SU-DHL-6 (cell line): ENCODE data around the gene AMMECR1L.

Experiments used
- H2AFZ ChIP-seq: fragments of 200-600 bp; sonication (generic); 2 replicates; pipeline ENCODE4 v1.6.1; 2014; ENCODE audit warnings: low read depth, mild to moderate bottlenecking, moderate library complexity, mixed read lengths, antibody characterized with exemption, low read length; ENCODE audit not compliant: severe bottlenecking
- H3F3A ChIP-seq: fragments of 200-600 bp; shearing (Covaris generic); 2 replicates; pipeline ENCODE4 v1.6.0; 2016; ENCODE audit warnings: antibody characterized with exemption, mild to moderate bottlenecking; ENCODE audit not compliant: insufficient read depth
- H3K27ac ChIP-seq: fragments of 200-600 bp; sonication (generic); 2 replicates; pipeline ENCODE4 v1.5.1; 2016; ENCODE audit warnings: low read depth, mild to moderate bottlenecking, low read length, moderate library complexity, mixed read lengths
- H3K27me3 ChIP-seq: fragments of 200-600 bp; sonication (generic), shearing (Covaris generic); 2 replicates; pipeline ENCODE4 v1.6.0; 2014; ENCODE audit warnings: mild to moderate bottlenecking, low read length
- H3K36me3 ChIP-seq: fragments of 200-600 bp; sonication (generic); 2 replicates; pipeline ENCODE4 v1.6.1; 2014; ENCODE audit warnings: mild to moderate bottlenecking, low read length, mixed read lengths
- H3K4me2 ChIP-seq: fragments of 300-600, 200-600 bp; shearing (Covaris generic), sonication (generic); 2 replicates; pipeline ENCODE4 v1.6.0; 2014; ENCODE audit warnings: low read length, low read depth, mild to moderate bottlenecking; ENCODE audit not compliant: poor library complexity, severe bottlenecking
- H3K4me3 ChIP-seq: fragments of 200-600 bp; sonication (generic); 2 replicates; pipeline ENCODE4 v1.5.1; 2014; ENCODE audit warnings: antibody characterized with exemption, low read length, mild to moderate bottlenecking, mixed read lengths; ENCODE audit not compliant: insufficient read depth, poor library complexity, severe bottlenecking
- H3K79me2 ChIP-seq: fragments of 200-600 bp; sonication (generic); 2 replicates; pipeline ENCODE4 v1.6.1; 2014; ENCODE audit warnings: mild to moderate bottlenecking, low read length, moderate library complexity; ENCODE audit not compliant: insufficient read depth
- H3K9ac ChIP-seq: fragments of 200-600 bp; sonication (generic); 2 replicates; pipeline ENCODE4 v1.7.0; 2014; ENCODE audit warnings: mild to moderate bottlenecking, low read length
- H3K9me2 ChIP-seq: fragments of 200-600 bp; sonication (generic); replicated peaks from 2 replicates; pipeline ENCODE4 v1.6.1; 2014; ENCODE audit warnings: low read length; ENCODE audit not compliant: insufficient read depth
- H3K9me3 ChIP-seq: fragments of 200-600 bp; sonication (generic); 2 replicates; pipeline ENCODE4 v1.6.1; 2014; ENCODE audit warnings: low read length, mixed read lengths; ENCODE audit not compliant: insufficient read depth
- H4K20me1 ChIP-seq: fragments of 200-600 bp; sonication (generic); 2 replicates; pipeline ENCODE4 v1.6.1; 2014; ENCODE audit warnings: low read depth, mild to moderate bottlenecking, antibody characterized with exemption, low read length, moderate library complexity, mixed read lengths
- CTCF ChIP-seq: fragments of 200-600 bp; sonication (generic); IDR thresholded peaks from one replicate; pipeline ENCODE4 v1.5.1; 2017; ENCODE audit warnings: antibody characterized with exemption, mild to moderate bottlenecking, low read length, moderate library complexity; ENCODE audit not compliant: insufficient read depth, poor library complexity, severe bottlenecking
- EZH2phosphoT487 ChIP-seq: fragments of 200-600 bp; sonication (generic), shearing (Covaris generic); conservative IDR thresholded peaks from 2 replicates; pipeline ENCODE4 v1.6.1; 2018; ENCODE audit warnings: mild to moderate bottlenecking, antibody characterized with exemption, low read length, moderate library complexity, mixed read lengths

Gene AMMECR1L

GRCh38 chr2:127826047-127826446 is 59.7 kb downstream of the AMMECR1L start:
- no peak overlapping the region for H2AFZ ChIP-seq
- H3K9me3 ChIP-seq: peaks cover 21% of the 10 kb centered on the region; the same call in 1 of the 2 replicates
- peaks cover 10% of the 10 kb centered on the region for H3F3A ChIP-seq
- no peak for TF ChIP-seq CTCF
- TF ChIP-seq EZH2phosphoT487: no peak
- H3K27me3 ChIP-seq: no peaks in the 10 kb centered on the region
- H3K4me2 ChIP-seq: no peak overlapping the region
- no peaks in the 10 kb centered on the region for H4K20me1 ChIP-seq
- no peak overlapping the region for H3K4me3 ChIP-seq
- no peak overlapping the region for H3K27ac ChIP-seq
- no peaks in the 10 kb centered on the region; the same call in 1 of the 2 replicates for H3K36me3 ChIP-seq
- no peaks in the 10 kb centered on the region for H3K9me2 ChIP-seq
- no peak overlapping the region for H3K9ac ChIP-seq
- no peaks in the 10 kb centered on the region for H3K79me2 ChIP-seq

- H3K36me3 ChIP-seq: no peaks in the 10 kb centered on the region
- H3K4me2 ChIP-seq: no peak overlapping the region
- H3K79me2 ChIP-seq: no peaks in the 10 kb centered on the region
- H2AFZ ChIP-seq: no peak overlapping the region
- no peak overlapping the region for H3K27ac ChIP-seq
- H3K9me2 ChIP-seq: no peaks in the 10 kb centered on the region
- H3F3A ChIP-seq: peaks cover 2% of the 10 kb centered on the region; the same call in 1 of the 2 replicates
- TF ChIP-seq EZH2phosphoT487: no peak
- no peak for TF ChIP-seq CTCF
- no peak overlapping the region for H3K4me3 ChIP-seq
- no peak overlapping the region for H3K9ac ChIP-seq
- H3K9me3 ChIP-seq: peaks cover 19% of the 10 kb centered on the region; the same call in 1 of the 2 replicates
- H4K20me1 ChIP-seq: no peaks in the 10 kb centered on the region
- no peaks in the 10 kb centered on the region for H3K27me3 ChIP-seq
Observed at GRCh38 chr2:127820080-127820668, 65.6 kb downstream of the AMMECR1L start.

GRCh38 chr2:127818794-127819425 is 66.8 kb downstream of the AMMECR1L start:
- no peak overlapping the region for H2AFZ ChIP-seq
- H3K9ac ChIP-seq: no peak overlapping the region

More at GRCh38 chr2:127818794-127819425, 66.8 kb downstream of the AMMECR1L start:
- Histone ChIP-seq H3K9me2 (no peaks in the 10 kb centered on the region), H3K4me3 (no peak overlapping the region), H3K36me3 (no peaks in the 10 kb centered on the region), H3K27ac (no peak overlapping the region), H3K27me3 (no peaks in the 10 kb centered on the region), H3K4me2 (no peak overlapping the region), H4K20me1 (no peaks in the 10 kb centered on the region), H3F3A (peaks cover 2% of the 10 kb centered on the region; the same call in 1 of the 2 replicates), H3K9me3 (peaks cover 19% of the 10 kb centered on the region; the same call in 1 of the 2 replicates), H3K79me2 (no peaks in the 10 kb centered on the region)
- no peak for TF ChIP-seq CTCF
- TF ChIP-seq EZH2phosphoT487: no peak
